GM21825 (cell line): ENCODE measurements around the gene CACNG6.

Experiments used
- ATAC-seq: cut with Tn5 transposase; IDR thresholded peaks from one replicate; pipeline ENCODE4 v1.9.1; 2021; ENCODE audit warnings: mild to moderate bottlenecking, moderate library complexity; ENCODE audit not compliant: unreplicated experiment

The CACNG6 gene

DNA sequence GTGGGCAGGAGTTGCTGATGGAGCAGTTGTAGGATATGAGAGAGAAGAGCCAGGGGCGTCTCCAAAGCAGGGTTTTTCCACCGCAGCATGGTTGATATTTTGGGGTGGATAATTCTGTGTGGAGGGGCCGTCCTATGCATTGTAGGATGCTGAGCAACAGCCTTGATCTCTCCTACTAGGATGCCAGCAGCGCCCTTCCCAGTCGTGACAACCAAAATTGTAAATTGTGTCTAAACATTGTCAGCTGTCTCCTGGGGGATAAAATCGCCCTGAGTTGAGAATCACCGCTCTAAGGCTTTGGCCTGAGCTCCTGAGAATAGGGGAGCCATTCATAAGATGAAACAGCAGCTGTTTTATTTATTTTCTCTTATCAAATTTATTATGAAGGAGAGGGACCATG lies 24.5 kb upstream of the CACNG6 start:
- no peak for ATAC-seq

DNA sequence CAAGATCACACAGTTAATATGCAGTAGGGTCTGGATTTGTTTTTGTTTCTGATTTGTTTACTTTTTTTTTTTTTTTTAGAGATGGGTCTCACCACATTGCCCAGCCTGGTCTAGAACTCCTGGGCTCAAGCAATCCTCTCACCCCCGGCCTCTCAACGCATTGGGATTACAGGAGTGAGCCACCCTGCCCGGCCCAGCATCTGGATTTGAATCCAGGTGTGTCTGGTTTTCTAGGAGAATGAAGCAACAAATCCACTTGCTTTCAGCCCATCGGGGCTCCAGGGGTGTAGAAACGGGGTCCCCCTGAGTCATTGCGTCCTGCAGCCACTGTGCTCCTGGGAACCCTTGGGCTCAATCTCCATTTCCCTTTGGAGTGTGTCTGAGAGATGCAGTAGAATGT lies 22.1 kb upstream of the CACNG6 start:
- ATAC-seq: no peak

DNA sequence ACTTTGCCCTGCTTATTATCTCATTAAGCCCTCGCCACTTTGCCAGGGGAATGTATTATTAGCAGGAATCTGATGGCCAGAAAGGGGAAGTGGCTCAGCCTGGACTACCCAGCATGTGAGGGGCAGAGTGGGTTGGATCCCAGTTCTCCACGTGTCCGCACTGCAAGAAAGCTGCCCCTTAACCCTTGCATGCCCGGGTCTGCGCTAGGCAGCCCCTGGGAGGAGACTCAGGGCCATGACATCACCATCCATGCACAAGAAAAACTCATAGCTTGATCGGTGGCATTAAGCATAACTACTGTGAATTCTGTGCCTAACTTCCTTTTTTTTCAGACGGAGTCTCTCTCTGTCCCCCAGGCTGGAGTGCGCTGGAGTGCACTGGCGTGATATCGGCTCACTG lies 19.8 kb upstream of the CACNG6 start:
- no peak for ATAC-seq

DNA sequence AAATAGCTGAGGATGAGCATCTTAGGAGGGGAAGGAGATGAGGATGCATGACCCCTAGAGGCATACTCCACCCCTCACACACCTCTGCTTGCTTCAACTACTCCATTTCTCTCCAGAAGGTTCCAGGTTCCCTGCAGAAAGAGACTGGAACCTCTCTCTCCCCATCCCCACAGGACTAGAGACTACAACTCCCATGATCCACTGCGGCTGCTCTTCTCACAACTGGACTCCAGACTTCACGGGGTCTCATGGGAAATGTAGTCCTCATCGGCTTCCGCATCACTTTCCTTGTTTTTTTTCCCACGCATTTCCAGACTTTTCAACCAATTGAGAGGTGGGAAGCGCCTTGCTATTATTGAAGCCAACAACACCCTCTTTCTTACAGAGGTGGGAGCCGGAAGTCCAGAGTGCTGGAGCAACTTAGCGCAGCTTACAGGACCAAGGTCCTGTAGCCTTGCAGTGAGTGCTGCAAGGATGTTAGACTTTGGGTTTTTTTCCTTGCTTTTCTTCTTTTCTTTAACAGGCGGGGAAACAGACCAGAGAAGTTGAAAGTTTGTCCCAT lies 13.9 kb upstream of the CACNG6 start:
- ATAC-seq: no peak

DNA sequence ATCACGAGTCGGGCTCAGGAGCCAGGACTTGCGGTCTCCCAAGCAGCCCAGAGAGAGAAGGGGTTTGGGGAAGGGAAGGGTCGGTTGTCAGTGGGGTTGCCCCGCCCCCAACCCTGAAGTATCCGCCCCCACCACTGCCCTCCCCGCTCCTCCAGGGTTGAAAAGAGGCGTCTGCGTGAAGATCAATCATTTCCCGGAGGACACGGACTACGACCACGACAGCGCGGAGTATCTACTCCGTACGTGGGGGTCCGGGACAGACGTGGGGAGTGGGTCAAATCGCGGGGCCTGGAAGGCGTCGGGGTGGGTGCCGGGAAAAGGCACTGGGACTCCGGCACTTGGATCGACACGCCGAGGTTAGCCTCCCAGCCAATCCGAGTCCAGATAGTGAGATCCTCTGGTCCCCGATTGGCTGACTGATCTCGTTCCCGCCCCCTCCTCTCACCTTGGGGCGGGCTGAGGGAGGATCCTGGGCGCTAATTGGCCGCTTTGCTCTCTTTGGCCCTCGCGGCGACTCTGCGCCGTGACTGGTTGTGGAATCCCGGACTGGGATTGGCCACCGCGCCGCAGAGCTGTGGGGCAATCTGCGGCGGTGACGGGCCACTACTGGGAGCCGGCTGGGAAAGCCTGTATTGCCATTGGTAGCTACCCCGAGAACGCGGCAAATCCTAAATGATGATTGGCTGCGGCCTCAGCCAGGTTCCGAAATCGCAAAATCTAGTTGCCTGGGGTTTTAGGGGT lies 13.3 kb upstream of the CACNG6 start:
- ATAC-seq: no peak

DNA sequence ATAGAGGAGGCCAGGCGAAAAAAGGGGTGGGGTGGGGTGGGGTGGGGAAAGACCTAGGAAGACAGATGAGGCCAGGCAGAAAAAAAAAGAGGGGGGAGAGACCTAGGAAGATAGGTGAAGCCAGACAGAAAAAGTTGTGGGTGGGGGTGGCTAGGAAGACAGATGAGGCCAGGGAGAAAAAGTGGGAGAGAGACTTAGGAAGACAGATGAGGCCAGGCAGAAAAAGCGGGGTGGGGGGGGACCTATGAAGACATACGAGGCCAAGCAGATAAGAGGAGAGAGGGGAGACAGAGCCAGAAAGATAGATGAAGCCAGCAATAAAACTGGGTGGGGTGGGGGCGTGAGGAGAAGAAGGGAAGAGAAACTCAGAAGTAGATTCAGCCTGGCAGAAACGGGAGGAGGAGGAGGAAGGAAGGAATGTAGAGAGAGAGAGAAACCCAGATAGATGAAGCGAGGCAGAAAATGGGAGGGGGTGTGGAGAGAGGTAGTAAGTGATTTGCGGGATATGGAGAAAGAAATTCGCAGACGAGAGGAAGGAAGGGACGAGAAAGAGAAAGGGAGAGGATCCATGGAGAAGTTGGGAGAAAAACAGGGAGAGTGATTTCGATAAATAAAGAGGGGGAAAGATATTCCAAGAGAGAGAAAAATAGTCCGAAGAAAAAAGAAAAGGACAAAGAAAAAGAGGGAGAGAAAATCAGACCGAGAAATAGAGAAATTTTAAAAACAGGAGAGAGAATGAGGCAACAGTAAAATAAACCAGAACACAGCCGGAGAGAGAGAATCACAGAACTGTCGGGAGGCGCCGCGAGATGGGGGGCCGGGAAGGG lies 12.2 kb upstream of the CACNG6 start:
- ATAC-seq: no peak

DNA sequence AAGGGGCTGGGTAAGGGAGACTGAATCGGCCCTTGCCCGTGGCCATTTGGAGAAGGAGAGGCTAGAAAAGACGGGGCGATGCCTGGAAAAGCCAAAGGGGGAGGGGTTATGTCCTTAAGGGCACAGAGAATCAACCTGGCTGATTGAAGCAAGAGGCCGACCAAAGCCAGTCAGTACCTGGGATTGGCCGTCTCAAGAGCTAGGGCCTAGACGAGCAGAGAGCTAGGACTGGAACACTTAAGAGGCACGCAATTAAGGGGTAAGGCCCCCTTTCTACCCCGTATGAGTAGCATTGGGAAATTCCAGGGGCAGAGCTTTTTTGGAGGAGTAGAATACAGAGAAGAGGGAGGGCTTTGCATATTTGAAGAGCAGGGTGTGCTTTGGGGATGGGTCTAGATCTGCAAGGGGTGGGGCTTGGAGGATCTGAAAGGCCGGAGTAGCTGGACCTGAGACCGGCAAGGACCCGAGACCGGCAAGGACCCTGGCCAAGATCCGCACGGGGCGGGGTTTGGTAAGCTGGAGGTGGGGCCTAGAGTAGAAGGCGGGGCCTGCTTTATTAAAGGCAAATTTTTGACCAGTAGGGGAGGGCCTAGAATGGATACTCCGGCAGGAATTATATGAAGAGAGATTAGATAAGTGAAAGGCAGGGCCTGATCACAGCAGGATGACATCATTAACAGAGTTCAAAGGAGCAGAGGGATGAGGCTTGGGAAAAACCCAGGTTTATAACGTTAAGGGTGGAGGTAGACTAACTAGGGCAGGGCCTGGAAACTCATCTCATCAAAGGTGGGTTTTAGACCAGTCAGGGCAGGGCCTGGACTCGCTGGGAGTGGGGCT lies 10.7 kb upstream of the CACNG6 start:
- ATAC-seq: no peak

DNA sequence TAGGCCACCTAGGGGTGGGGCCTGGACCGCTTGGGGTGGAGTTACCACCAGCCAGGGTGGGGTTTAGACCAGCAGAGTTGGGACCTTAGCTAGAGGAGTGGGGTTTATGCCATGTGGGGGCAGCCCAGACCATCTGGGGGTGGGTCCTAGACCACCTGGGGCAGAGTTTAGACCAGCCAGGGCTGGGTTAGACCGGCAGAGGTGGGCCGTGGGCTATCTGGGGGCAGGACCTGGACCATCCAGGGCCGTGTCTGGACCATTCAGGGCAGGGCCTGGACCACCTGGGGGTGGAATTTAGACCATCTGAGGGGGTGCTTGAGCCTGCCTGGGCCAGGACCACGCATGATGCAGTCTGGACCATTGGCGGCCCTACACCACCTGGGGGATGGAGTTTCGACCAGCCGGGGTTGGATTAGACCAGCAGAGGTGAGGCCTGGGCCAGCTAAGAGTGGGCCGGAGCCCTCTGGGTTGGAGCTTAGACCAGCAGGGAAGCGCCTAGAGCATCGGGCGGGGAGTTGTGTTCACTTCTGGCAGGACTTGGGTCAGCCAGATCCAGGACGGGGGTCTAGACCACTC lies 10.0 kb upstream of the CACNG6 start:
- ATAC-seq: no peak

DNA sequence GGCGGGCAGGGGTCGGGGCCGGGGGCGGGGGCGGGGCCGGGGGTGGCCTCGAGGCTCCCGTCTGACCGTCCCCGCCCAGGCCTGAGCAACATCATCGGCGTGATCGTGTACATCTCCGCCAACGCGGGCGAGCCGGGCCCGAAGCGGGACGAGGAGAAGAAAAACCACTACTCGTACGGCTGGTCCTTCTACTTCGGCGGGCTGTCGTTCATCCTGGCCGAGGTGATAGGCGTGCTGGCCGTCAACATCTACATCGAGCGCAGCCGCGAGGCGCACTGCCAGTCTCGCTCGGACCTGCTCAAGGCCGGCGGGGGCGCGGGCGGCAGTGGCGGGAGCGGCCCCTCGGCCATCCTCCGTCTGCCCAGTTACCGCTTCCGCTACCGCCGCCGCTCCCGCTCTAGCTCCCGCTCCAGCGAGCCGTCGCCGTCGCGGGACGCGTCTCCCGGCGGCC lies 9.4 kb upstream of the CACNG6 start:
- no peak for ATAC-seq

DNA sequence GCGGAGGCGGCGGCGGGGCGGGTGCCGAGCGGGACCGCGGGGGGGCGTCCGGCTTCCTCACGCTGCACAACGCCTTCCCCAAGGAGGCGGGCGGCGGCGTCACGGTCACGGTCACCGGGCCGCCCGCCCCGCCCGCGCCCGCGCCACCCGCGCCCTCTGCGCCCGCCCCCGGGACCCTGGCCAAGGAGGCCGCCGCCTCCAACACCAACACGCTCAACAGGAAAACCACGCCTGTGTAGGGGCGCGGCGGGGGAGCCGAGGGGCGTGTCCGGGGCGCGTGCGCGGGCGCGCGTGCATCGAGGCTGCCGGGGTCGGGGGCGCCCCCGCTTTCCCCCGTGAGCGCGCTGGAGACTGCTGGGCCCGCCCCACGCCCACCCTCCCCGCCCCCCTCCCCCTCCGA lies 8.8 kb upstream of the CACNG6 start:
- ATAC-seq: no peak

DNA sequence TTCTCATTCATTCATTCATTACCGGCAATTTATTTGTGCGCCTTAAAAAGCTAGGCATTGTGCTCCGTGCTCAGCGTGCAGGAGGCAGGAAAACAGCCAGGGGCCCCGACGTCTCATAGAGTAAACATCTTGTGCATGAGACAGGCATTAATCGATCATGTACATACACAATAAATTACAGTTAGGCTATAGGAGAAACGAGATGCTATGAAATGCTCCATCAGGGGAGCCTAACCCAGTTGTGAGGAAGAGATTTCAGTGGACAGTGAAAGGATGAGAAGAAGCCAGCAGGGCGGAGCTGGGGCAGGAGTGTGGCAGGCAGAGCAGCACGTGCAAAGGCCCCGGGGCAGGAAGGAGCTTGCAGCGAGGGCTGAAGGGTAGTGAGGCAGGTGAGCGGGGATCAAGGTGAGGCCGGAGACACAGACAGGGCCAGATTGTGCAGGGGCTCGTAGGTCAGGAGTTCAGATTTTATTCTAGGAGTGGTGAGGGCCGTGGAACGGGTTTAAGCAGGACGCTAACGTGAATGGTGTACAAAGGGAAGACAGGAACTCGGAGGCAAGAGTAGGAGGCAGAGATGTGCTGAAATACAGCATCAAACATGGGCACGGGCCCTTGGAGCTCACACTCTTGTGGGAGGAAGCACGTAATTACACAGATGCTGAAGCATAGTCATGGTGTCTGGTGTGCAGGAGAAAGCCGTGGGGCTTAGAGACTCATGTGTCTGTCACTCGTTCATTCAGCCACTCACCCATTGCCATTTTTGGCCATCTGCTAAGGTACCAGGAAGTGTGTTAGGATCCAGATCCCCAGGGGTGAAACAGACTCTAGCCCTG lies 7.8 kb upstream of the CACNG6 start:
- ATAC-seq: no peak

DNA sequence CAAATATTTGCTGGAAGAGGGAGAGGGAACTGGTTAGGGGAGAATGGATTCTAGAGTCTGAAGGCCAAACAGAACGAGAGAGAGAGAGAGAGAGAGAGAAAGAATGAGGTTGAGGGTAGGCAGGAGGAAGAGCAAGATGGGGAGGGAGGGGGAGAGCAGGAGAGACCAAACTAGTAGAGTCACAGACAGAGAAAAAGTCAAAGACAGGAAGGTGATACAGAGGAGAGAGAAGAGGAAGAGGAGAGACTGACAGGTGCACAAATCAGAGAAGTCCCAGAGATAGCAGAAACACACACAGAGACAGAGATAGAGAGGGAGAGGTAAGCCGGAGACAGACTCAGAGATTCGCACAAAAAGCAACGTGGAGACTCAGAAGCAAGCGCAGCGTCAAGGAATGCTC lies 5.6 kb upstream of the CACNG6 start:
- no peak for ATAC-seq

DNA sequence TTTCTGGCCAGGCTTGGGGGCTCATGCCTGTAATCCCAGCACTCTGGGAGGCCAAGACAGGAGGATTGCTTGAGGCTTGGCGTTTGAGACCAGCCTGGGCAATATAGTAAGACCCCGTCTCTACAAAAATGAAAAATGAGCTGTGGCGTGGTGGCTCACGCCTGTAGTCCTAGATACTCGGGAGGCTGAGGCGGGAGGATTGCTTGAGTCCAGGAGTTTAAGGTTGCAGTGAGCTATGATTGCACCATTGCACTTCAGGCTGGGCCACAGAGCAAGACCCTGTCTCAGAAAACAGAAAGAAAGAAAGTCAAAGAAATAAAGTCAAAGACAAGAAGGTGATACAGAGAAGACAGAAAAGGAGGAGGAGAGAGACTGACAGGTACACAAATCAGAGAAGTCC lies 2.5 kb upstream of the CACNG6 start:
- ATAC-seq: no peak

DNA sequence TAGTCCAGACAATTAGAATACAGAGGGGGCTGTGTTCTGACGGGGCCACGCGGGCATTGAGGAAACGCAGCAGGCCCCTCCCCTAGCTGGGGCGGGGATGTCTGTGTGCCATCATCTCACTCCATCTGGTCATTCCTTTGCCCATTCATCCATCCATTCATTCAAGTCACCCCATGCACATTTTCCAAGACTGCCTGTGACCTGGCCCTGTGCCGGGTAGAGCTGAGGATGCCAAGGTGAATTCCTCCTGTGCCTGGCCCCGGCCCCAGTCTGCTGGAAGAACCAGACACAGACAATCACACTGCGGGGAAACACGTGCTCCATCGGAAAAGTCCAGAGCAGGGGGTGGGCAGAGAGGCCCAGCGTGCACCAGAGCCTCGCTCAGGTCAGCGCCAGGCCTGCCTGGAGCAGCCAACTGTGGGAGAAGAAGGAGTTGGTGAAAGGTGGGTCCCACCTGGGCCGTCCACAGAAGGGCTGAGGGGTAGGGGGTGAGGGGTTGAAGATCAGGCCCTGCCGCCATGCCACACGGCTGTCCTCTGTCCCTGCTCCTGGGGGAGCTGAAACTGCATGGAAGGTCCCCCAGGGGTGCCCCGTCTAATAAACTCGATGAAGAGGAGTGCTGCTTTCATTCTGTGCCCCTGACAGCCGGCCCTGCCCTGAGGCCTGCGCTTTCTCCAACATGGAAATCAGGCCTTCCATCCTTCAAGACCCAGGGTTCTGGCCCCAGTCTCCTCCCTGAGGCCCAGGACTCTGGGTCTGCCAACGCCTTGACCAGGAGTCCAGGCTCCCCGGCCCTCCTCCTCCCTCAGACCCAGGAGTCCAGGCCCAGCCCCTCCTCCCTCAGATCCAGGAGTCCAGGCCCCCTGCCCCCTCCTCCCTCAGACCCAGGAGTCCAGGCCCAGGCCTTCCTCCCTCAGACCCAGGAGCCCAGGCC lies 1.6 kb upstream of the CACNG6 start:
- no peak for ATAC-seq

DNA sequence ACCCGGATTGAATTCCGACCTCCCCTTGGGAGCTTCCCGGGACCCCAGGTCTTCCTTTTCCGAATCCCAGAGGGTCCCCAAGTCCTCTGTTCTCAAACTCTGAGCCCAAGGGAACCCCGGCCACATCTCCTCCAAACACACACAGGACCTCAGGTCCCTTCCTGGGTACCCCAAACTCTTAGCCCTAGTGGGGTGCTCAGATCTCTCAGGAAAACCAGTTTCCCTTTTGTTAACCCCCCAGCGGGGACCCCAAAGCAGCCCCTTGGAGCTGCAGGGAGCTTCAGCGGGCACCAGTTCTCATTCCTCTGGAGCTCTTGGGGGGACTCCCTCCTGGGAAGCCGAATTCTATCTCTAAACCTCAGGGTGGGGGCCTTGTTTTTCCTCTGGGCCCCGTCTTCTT lies 774 bp downstream of the CACNG6 start:
- ATAC-seq: no peak

DNA sequence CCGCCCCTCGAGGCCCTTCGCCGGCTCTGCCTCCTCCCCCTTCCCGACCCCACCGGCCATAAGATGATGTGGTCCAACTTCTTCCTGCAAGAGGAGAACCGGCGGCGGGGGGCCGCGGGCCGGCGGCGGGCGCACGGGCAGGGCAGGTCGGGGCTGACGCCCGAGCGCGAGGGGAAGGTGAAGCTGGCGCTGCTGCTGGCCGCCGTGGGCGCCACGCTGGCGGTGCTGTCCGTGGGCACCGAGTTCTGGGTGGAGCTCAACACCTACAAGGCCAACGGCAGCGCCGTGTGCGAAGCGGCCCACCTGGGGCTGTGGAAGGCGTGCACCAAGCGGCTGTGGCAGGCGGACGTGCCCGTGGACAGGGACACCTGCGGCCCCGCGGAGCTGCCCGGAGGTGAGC lies 1.4 kb downstream of the CACNG6 start:
- ATAC-seq: no peak

DNA sequence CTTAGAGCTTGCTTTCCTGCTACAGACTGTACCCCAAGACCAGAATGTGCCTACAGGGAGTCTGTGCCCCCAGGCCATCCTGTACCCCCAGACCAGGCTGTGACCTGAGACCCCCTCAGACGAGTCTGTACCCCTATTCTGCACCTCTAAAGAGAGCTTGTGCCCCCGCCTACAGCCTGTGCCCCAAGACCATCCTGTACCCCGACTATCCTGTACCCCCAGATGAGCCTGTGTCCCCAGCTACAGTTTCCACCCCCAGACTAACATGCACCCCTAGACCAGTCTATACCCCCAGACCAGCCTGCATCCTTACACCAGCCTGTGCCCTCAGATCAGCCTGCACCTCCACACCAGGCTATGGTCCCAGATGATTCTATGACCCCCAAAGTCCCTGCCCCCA lies 2.0 kb downstream of the CACNG6 start:
- no peak for ATAC-seq

DNA sequence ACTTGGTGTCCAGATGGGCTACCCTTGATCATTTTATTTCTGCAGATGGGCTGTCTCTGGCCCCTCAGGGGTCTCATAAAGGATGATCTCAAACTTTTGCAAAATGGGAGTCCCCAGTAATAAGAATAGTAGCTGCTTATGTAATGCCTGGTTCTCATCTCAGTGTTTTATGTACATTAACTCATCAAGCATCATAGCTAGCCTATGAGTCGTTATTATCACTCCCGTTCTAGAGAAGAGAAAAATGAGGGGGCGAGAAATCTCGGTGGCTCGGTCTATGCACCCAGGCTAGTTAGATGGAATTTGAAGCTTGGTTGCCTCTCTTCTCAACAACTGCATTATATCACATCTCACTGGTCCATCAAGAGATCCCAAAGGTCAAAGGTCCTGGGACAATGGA lies 3.4 kb downstream of the CACNG6 start:
- ATAC-seq: no peak

DNA sequence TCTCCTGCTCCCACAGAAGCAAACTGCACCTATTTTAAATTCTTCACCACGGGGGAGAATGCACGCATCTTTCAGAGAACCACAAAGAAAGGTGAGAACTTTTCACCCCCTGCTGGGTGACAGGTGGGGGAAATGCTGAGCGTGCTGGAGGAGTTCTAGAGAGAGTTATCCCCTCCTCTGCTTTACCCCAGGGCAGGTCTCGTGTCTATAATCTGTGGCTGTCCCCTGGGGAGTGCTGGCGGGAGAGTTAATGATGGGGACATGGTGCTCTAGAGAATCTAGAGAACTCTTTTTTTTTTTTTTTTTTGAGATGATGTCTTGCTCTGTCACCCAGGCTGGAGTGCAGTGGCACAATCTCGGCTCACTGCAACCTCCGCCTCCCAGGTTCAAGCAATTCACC lies 6.8 kb downstream of the CACNG6 start:
- no peak for ATAC-seq
